Activated T-cell treated with anti-CD3 and anti-CD28 coated beads for 48 hours (primary cell): ENCODE measurements around the gene PDLIM1.
"Not testable (repeated sequence)": the region's sequence is repeated elsewhere in the genome, so short reads cannot be mapped to it uniquely, and the experiment has no call there.

ENCODE experiments used
- DNase-seq: peaks from one replicate; pipeline ENCODE4 v3.0.0-alpha.2; 2020; ENCODE audit warnings: low read depth

PDLIM1 gene

DNA sequence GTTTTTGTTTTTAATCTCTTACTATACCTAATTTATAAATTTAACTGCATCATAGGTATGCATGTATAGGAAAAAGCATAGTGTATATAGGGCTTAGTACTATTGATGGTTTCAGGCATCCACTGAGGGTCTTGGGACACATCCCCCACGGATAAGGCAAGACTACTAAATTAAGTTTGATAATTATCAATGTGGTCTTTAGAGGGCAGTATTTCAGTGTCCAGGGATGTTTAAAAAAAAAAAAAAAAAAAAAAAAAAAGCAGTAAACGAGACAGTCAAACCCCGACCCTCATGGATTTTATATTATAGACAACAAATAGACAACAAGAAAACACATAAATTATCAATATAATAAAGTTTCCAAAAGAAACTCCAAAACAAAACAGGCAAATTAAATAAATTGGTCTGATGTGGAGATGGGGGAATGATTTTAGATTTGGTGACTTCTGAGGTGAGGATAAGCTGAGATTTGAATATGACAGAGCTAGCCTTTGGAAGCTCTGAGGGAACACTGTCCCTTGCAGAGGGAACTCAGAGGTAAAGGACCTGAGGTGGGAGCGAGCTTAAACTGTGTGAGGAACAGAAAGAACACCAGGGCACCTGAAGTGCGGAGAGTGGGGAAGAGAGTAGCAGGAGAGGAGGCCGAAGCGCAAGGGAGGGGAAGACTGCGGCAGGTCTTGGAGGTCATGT is 82.0 kb downstream of the PDLIM1 start:
- DNase-seq: no peak

DNA sequence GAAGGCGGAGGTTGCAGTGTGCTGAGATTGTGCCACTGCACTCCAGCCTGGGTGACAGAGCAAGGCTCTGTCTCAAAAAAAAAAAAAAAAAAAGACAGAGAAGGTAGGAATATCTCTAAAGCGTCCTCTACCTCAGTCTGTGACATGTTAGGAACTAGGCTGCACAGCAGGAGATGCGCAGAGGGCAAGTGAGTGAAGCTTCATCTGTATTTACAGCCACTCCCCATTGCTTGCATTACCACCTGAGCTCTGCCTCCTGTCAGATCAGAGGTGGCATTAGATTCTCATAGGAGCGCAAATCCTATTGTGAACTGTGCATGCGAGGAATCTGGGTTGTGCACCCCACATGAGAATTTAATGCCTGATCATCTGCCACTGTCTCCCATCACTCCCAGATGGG is 87.9 kb downstream of the PDLIM1 start:
- not testable (repeated sequence) for DNase-seq

DNA sequence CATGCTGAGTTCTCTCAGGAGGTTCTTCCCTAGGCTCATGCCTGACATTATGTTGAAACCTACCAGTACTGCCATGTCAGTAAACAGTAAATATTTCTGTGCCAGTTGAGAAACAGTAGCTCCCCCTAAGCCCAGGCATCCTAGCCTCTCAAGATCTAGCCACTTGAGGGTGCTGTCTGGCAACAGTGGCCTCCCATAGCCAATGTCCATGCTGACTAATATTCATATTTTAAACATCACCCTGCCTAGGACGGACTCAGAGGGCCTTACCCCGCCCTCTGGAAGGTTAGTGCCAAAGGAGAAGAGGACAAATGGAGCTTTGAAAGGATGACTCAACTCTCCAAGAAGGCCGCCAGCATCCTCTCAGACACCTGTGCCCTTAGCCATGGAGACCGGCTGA is 89.1 kb downstream of the PDLIM1 start:
- DNase-seq: no peak

DNA sequence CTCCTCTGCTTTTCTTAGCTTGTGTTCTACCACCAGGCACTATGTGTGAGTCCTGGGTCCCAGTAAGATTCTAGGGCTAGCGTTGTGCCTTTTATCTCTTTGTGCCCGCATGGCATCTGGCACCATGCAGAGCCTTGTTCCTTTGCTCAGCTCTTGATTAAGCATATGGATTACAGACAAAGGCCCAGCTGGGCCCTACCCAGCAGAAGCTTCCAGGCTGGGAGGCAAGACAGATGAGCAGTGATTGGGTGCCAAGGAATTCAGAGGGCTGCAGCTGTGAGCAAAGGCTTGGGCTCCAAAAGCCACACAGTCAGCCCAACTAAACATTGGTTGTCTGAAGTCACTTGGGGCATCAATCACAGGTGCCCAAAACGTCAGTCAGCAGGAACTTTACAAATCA is 94.8 kb downstream of the PDLIM1 start:
- no peak for DNase-seq

DNA sequence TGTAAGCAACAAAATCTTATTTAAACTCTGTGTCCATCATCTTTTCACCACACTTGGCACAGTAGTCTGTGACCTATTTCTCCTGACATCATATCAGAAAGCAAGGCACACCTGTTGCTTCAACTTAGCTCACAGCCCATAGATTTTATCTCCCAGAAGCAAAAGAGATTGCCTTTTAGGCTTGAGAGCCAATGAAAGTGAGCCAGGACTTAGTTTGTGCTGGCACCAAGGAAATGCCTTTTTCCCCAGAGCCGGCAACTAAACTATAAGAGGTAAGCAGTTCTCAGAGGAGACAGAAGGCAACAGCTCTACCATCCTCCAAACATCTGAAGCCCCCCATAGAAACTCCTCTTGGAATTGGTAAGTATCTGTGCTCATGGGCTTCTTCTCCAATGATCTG is 96.9 kb downstream of the PDLIM1 start, which contains the start of gene ACSM6:
Gene ACSM6, plus strand, starts transcription at position 295 of the 400 bp plus-strand sequence. CDS start 248 bp downstream, outside the sequence.
- DNase-seq: no peak

DNA sequence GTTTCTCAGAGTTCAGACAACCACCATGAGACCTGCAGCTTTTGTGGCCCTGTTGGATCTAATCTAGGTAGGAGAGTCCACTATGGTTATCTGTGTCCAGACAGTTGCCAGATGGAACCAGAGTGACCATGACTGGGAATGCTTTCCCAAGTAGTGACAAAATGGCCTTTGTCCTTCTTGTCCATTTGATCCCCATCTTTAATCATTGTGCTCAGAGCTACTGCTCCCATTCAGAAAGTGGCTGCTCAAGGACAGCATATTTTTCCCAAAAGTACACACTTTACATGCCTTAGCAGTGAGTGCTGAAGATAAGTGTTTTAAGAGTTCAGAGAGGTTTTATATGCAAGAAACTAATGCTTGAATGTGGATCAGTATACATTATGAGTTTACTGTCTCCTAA is 102.2 kb downstream of the PDLIM1 start:
- no peak for DNase-seq

DNA sequence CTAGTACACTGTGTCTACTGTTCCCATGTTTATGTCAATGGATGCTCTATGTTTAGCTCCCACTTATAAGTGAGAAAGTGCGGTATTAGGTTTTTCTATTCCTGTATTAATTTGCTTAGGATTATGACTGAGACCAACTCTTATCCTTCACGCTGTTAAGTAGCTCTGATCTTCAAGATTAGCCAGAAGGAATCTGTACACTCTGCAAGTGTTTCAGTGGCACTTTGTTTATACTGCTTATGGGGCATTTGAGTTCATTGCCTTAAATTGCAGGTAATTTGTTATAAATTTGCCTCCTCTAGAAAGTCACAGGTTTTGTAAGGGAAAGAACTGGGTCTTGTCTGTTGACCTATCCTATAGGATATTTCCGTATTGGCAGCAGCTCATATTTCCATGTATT is 103.2 kb downstream of the PDLIM1 start:
- no peak for DNase-seq
